Upper lobe of left lung (tissue), 6 donors: ENCODE data around the gene GCK. TPM values are rescaled to one million over a fixed set of nuclear protein-coding genes. Genes with fewer than 3 reads are reported as not detected.

Experiments
- ATAC-seq, 2 donors: fragments of 200-7000 bp; cut with Tn5 transposase; one replicate each; pipeline ENCODE4 v1.9.1; 2022; ENCODE audit warnings: mild to moderate bottlenecking in 2 of 2, moderate library complexity in 2 of 2; ENCODE audit not compliant: low FRiP score in 2 of 2
- DNase-seq, 2 donors: peaks; one replicate each; pipeline ENCODE4 v3.0.0-alpha.2; 2019 to 2020
- H3K27ac ChIP-seq, 4 donors: fragments of 200-600 bp; sonication (generic); one replicate each; pipeline ENCODE4 v1.5.1; 2016 to 2019
- H3K27me3 ChIP-seq, 4 donors: fragments of 200-600 bp; sonication (generic); one replicate each; pipeline ENCODE4 v1.5.1; 2017 to 2019
- H3K36me3 ChIP-seq, 4 donors: fragments of 200-600 bp; sonication (generic); one replicate each; pipeline ENCODE4 v1.5.1; 2016 to 2019
- H3K4me1 ChIP-seq, 4 donors: fragments of 200-600 bp; sonication (generic); one replicate each; pipeline ENCODE4 v1.5.1; 2018 to 2019
- H3K4me3 ChIP-seq, 4 donors: fragments of 200-600 bp; sonication (generic); one replicate each; pipeline ENCODE4 v1.5.1; 2017 to 2019; ENCODE audit warnings: mild to moderate bottlenecking in 2 of 4, moderate library complexity in 1 of 4
- H3K9me3 ChIP-seq, 4 donors: fragments of 200-600 bp; sonication (generic); one replicate each; pipeline ENCODE4 v1.5.1; 2018 to 2019
- CTCF ChIP-seq, 6 experiments: fragments of 450-650 bp in 4 of 6; fragments of 200-600 bp in 2 of 6; sonication (generic) in 2 of 6; IDR thresholded peaks; one replicate each; pipeline ENCODE4 v1.5.1; 2016 to 2019; ENCODE audit warnings: antibody characterized with exemption in 6 of 6
- EP300 ChIP-seq, 4 donors: sonication (generic); formaldehyde crosslinking; IDR thresholded peaks; one replicate each; pipeline ENCODE4 v1.5.1; 2017; ENCODE audit warnings: antibody characterized with exemption in 4 of 4, control low read depth in 2 of 4
- POLR2A ChIP-seq, 4 donors: fragments of 450-650 bp; IDR thresholded peaks; one replicate each; pipeline ENCODE4 v1.5.1; 2016 to 2017; ENCODE audit warnings: antibody characterized with exemption in 4 of 4, mild to moderate bottlenecking in 2 of 4
- POLR2AphosphoS5 ChIP-seq, 2 donors: sonication (generic); formaldehyde crosslinking; IDR thresholded peaks; one replicate each; pipeline ENCODE4 v1.5.1; 2017; ENCODE audit warnings: antibody characterized with exemption in 2 of 2
- WGBS, 2 donors: methylation state at CpG; one replicate each; pipeline ENCODE4 v1.1.5; 2017 to 2018; 5-methylcytosine and 5-hydroxymethylcytosine counted together
- total RNA-seq, 6 donors: library from RNA; depleted of rRNA in 4 of 6; stranded (reverse); fragments of >200 nt in 4 of 6; gene quantifications; one replicate each; pipeline versions ENCODE4 v1.1.0 to v1.2.1, GENCODE V29; 2016 to 2021
- donor health status: DM: no; HTN: no; CAD: no; lungs with moderate emphysema.
- donor health status: DM: no; HTN: yes; CAD: no; lungs with severe emphysema.

GCK gene
- total RNA-seq, 6 donors from 2014 or later, result 0.17 to 0.49 (median 0.30) TPM; not detected in 2

- peak in 1 of 2 donors; percentile 66 for DNase-seq
- Histone ChIP-seq H3K4me3 (no peak overlapping the region), H3K27ac (no peak overlapping the region), H3K36me3 (peaks cover 0 to 17% (median 7%) of the 10 kb centered on the region in 4 donors), H3K9me3 (no peaks in the 10 kb centered on the region), H3K27me3 (no peaks in the 10 kb centered on the region), H3K4me1 (no peaks in the 10 kb centered on the region)
- ATAC-seq, result no peak
- WGBS, 2 donors, result 87 to 100% methylated on average over 2 to 17 of the region's 17 CpGs
- TF ChIP-seq CTCF (IDR thresholded peaks at IDR 0.05), result no peak
- TF ChIP-seq EP300 (IDR thresholded peaks at IDR 0.05), result no peak
- TF ChIP-seq POLR2A (IDR thresholded peaks at IDR 0.05), result no peak
- TF ChIP-seq POLR2AphosphoS5 (IDR thresholded peaks at IDR 0.05), result no peak
Measured at GRCh38 chr7:44217852-44218402, 28.7 kb upstream of the GCK start.

GRCh38 chr7:44217223-44217714 lies 28.0 kb upstream of the GCK start:
- peak in 1 of 2 donors; percentile 56 for DNase-seq
- H3K27ac ChIP-seq, result no peak overlapping the region
- WGBS, 2 donors, result 80 to 83% methylated on average over 16 to 19 of the region's 19 CpGs

GRCh38 chr7:44216521-44217222 lies 27.4 kb upstream of the GCK start:
- Histone ChIP-seq H3K27me3 (no peaks in the 10 kb centered on the region), H3K4me1 (no peaks in the 10 kb centered on the region), H3K36me3 (peaks cover 9 to 29% (median 20%) of the 10 kb centered on the region in 4 donors), H3K9me3 (no peaks in the 10 kb centered on the region), H3K27ac (no peak overlapping the region), H3K4me3 (no peak overlapping the region)
- ATAC-seq (no peak), DNase-seq (no peak)
- TF ChIP-seq POLR2A (IDR thresholded peaks at IDR 0.05) (no peak), POLR2AphosphoS5 (IDR thresholded peaks at IDR 0.05) (no peak), CTCF (IDR thresholded peaks at IDR 0.05) (no peak), EP300 (IDR thresholded peaks at IDR 0.05) (no peak)
- WGBS, 2 donors, result 76 to 80% methylated on average over 8 to 13 of the region's 13 CpGs

More at GRCh38 chr7:44217223-44217714, 28.0 kb upstream of the GCK start:
- peaks cover 5 to 23% (median 14%) of the 10 kb centered on the region in 4 donors for H3K36me3 ChIP-seq
- no peak for ATAC-seq
- no peaks in the 10 kb centered on the region for H3K27me3 ChIP-seq
- H3K9me3 ChIP-seq, result no peaks in the 10 kb centered on the region
- TF ChIP-seq EP300 (IDR thresholded peaks at IDR 0.05) (no peak), POLR2A (IDR thresholded peaks at IDR 0.05) (no peak), POLR2AphosphoS5 (IDR thresholded peaks at IDR 0.05) (no peak), CTCF (IDR thresholded peaks at IDR 0.05) (no peak)
- H3K4me1 ChIP-seq, result no peaks in the 10 kb centered on the region
- H3K4me3 ChIP-seq, result no peak overlapping the region

GRCh38 chr7:44216019-44216418 lies 26.8 kb upstream of the GCK start:
- Histone ChIP-seq H3K36me3 (peaks cover 12 to 36% (median 26%) of the 10 kb centered on the region in 4 donors), H3K27ac (no peak overlapping the region), H3K4me3 (no peak overlapping the region), H3K4me1 (no peaks in the 10 kb centered on the region), H3K27me3 (no peaks in the 10 kb centered on the region), H3K9me3 (no peaks in the 10 kb centered on the region)
- no peak for TF ChIP-seq CTCF (IDR thresholded peaks at IDR 0.05)
- TF ChIP-seq EP300 (IDR thresholded peaks at IDR 0.05), result no peak
- peak in 1 of 2 donors; percentile 67 for DNase-seq
- WGBS, 2 donors, result 66% methylated on average over 8 of the region's 8 CpGs
- no peak for ATAC-seq
